ENCODE results near the gene CDH18.

- TF ChIP-seq GATA2 (IDR thresholded peaks at IDR 0.05; ENCODE audit: low read depth, low read length) = no peak
- no peak for TF ChIP-seq GATA3 (IDR thresholded peaks at IDR 0.05; ENCODE audit: low read depth, low read length)
Measured at GRCh38 chr5:19777363-19777762, 210.6 kb downstream of the CDH18 start.
